ENCODE measurements around the gene CLEC18C.
"Not testable (repeated sequence)": the region's sequence is repeated elsewhere in the genome, so short reads cannot be mapped to it uniquely, and the experiment has no call there.

Gene CLEC18C

GRCh38 chr16:70151391-70151790, 22.2 kb upstream of the CLEC18C start:
- H3K4me1 ChIP-seq (ENCODE audit: control insufficient read depth, low read depth, low read length) = no peaks in the 10 kb centered on the region
- H3K36me3 ChIP-seq (ENCODE audit: control insufficient read depth, low read depth, low read length) = peaks cover 68% of the 10 kb centered on the region
- no peaks in the 10 kb centered on the region for H3K27me3 ChIP-seq (ENCODE audit: control insufficient read depth, insufficient read depth, low read length)
- no peaks in the 10 kb centered on the region for H3K9me3 ChIP-seq (ENCODE audit: control insufficient read depth, low read depth, low read length)
- no peak overlapping the region for H3K27ac ChIP-seq (ENCODE audit: low read length)
- H3K9ac ChIP-seq (ENCODE audit: low read length) = no peak overlapping the region
- no peak overlapping the region for H3K4me3 ChIP-seq (ENCODE audit: low read length)

- H3K4me1 ChIP-seq (ENCODE audit: control insufficient read depth, low read depth, low read length) = no peaks in the 10 kb centered on the region
- no peak overlapping the region for H3K27ac ChIP-seq (ENCODE audit: low read length)
- H3K9ac ChIP-seq (ENCODE audit: low read length) = no peak overlapping the region
- H3K27me3 ChIP-seq (ENCODE audit: control insufficient read depth, insufficient read depth, low read length) = no peaks in the 10 kb centered on the region
- no peak overlapping the region for H3K4me3 ChIP-seq (ENCODE audit: low read length)
- no peaks in the 10 kb centered on the region for H3K9me3 ChIP-seq (ENCODE audit: control insufficient read depth, low read depth, low read length)
- peaks cover 75% of the 10 kb centered on the region for H3K36me3 ChIP-seq (ENCODE audit: control insufficient read depth, low read depth, low read length)
These were observed 21.6 kb upstream of the CLEC18C start for GRCh38 chr16:70151941-70152509.

- H3K36me3 ChIP-seq (ENCODE audit: control insufficient read depth, low read depth, low read length) = peaks cover 80% of the 10 kb centered on the region
- H3K27me3 ChIP-seq (ENCODE audit: control insufficient read depth, insufficient read depth, low read length) = no peaks in the 10 kb centered on the region
- no peak overlapping the region for H3K4me3 ChIP-seq (ENCODE audit: low read length)
- H3K9me3 ChIP-seq (ENCODE audit: control insufficient read depth, low read depth, low read length) = no peaks in the 10 kb centered on the region
- H3K27ac ChIP-seq (ENCODE audit: low read length) = no peak overlapping the region
- no peaks in the 10 kb centered on the region for H3K4me1 ChIP-seq (ENCODE audit: control insufficient read depth, low read depth, low read length)
- no peak overlapping the region for H3K9ac ChIP-seq (ENCODE audit: low read length)
These were observed 20.8 kb upstream of the CLEC18C start for GRCh38 chr16:70152578-70153302.

GRCh38 chr16:70154736-70155135, 18.9 kb upstream of the CLEC18C start:
- peaks cover 84% of the 10 kb centered on the region for H3K36me3 ChIP-seq (ENCODE audit: control insufficient read depth, low read depth, low read length)
- not testable (repeated sequence) for H3K4me3 ChIP-seq (ENCODE audit: low read length); H3K4me1 ChIP-seq (ENCODE audit: control insufficient read depth, low read depth, low read length); H3K27me3 ChIP-seq (ENCODE audit: control insufficient read depth, insufficient read depth, low read length); H3K27ac ChIP-seq (ENCODE audit: low read length); H3K9ac ChIP-seq (ENCODE audit: low read length); H3K9me3 ChIP-seq (ENCODE audit: control insufficient read depth, low read depth, low read length)

- H3K36me3 ChIP-seq (ENCODE audit: control insufficient read depth, low read depth, low read length) = peaks cover 84% of the 10 kb centered on the region
- no peak overlapping the region for H3K9ac ChIP-seq (ENCODE audit: low read length)
- H3K27me3 ChIP-seq (ENCODE audit: control insufficient read depth, insufficient read depth, low read length) = no peaks in the 10 kb centered on the region
- no peaks in the 10 kb centered on the region for H3K9me3 ChIP-seq (ENCODE audit: control insufficient read depth, low read depth, low read length)
- H3K27ac ChIP-seq (ENCODE audit: low read length) = no peak overlapping the region
- H3K4me1 ChIP-seq (ENCODE audit: control insufficient read depth, low read depth, low read length) = no peaks in the 10 kb centered on the region
- no peak overlapping the region for H3K4me3 ChIP-seq (ENCODE audit: low read length)
These were observed 17.2 kb upstream of the CLEC18C start for GRCh38 chr16:70156207-70156978.

- no peaks in the 10 kb centered on the region for H3K4me1 ChIP-seq (ENCODE audit: control insufficient read depth, low read depth, low read length)
- peaks cover 82% of the 10 kb centered on the region for H3K36me3 ChIP-seq (ENCODE audit: control insufficient read depth, low read depth, low read length)
- no peak overlapping the region for H3K27ac ChIP-seq (ENCODE audit: low read length)
- no peaks in the 10 kb centered on the region for H3K27me3 ChIP-seq (ENCODE audit: control insufficient read depth, insufficient read depth, low read length)
- no peak overlapping the region for H3K4me3 ChIP-seq (ENCODE audit: low read length)
- H3K9ac ChIP-seq (ENCODE audit: low read length) = no peak overlapping the region
- no peaks in the 10 kb centered on the region for H3K9me3 ChIP-seq (ENCODE audit: control insufficient read depth, low read depth, low read length)
These were observed 16.5 kb upstream of the CLEC18C start for GRCh38 chr16:70157105-70157476.

GRCh38 chr16:70157477-70158260, 15.9 kb upstream of the CLEC18C start:
- no peak overlapping the region for H3K9ac ChIP-seq (ENCODE audit: low read length)

GRCh38 chr16:70158261-70158939, 15.2 kb upstream of the CLEC18C start:
- no peaks in the 10 kb centered on the region for H3K9me3 ChIP-seq (ENCODE audit: control insufficient read depth, low read depth, low read length)
- no peak overlapping the region for H3K9ac ChIP-seq (ENCODE audit: low read length)
- H3K4me1 ChIP-seq (ENCODE audit: control insufficient read depth, low read depth, low read length) = no peaks in the 10 kb centered on the region
- H3K27ac ChIP-seq (ENCODE audit: low read length) = no peak overlapping the region
- H3K36me3 ChIP-seq (ENCODE audit: control insufficient read depth, low read depth, low read length) = peaks cover 69% of the 10 kb centered on the region
- H3K27me3 ChIP-seq (ENCODE audit: control insufficient read depth, insufficient read depth, low read length) = no peaks in the 10 kb centered on the region
- no peak overlapping the region for H3K4me3 ChIP-seq (ENCODE audit: low read length)

More at GRCh38 chr16:70157477-70158260, 15.9 kb upstream of the CLEC18C start:
- Histone ChIP-seq H3K36me3 (ENCODE audit: control insufficient read depth, low read depth, low read length) (peaks cover 77% of the 10 kb centered on the region), H3K27ac (ENCODE audit: low read length) (no peak overlapping the region), H3K4me3 (ENCODE audit: low read length) (no peak overlapping the region), H3K9me3 (ENCODE audit: control insufficient read depth, low read depth, low read length) (no peaks in the 10 kb centered on the region), H3K27me3 (ENCODE audit: control insufficient read depth, insufficient read depth, low read length) (no peaks in the 10 kb centered on the region), H3K4me1 (ENCODE audit: control insufficient read depth, low read depth, low read length) (no peaks in the 10 kb centered on the region)

- Histone ChIP-seq H3K27ac (ENCODE audit: low read length) (no peak overlapping the region), H3K36me3 (ENCODE audit: control insufficient read depth, low read depth, low read length) (peaks cover 60% of the 10 kb centered on the region), H3K9me3 (ENCODE audit: control insufficient read depth, low read depth, low read length) (no peaks in the 10 kb centered on the region), H3K27me3 (ENCODE audit: control insufficient read depth, insufficient read depth, low read length) (no peaks in the 10 kb centered on the region), H3K4me3 (ENCODE audit: low read length) (no peak overlapping the region), H3K4me1 (ENCODE audit: control insufficient read depth, low read depth, low read length) (no peaks in the 10 kb centered on the region), H3K9ac (ENCODE audit: low read length) (no peak overlapping the region)
These were observed 13.9 kb upstream of the CLEC18C start for GRCh38 chr16:70159355-70160348.

GRCh38 chr16:70160388-70160787, 13.2 kb upstream of the CLEC18C start:
- Histone ChIP-seq H3K4me1 (ENCODE audit: control insufficient read depth, low read depth, low read length) (no peaks in the 10 kb centered on the region), H3K9me3 (ENCODE audit: control insufficient read depth, low read depth, low read length) (no peaks in the 10 kb centered on the region), H3K36me3 (ENCODE audit: control insufficient read depth, low read depth, low read length) (peaks cover 59% of the 10 kb centered on the region), H3K4me3 (ENCODE audit: low read length) (no peak overlapping the region), H3K27me3 (ENCODE audit: control insufficient read depth, insufficient read depth, low read length) (no peaks in the 10 kb centered on the region), H3K27ac (ENCODE audit: low read length) (no peak overlapping the region), H3K9ac (ENCODE audit: low read length) (no peak overlapping the region)

All from iPS-18a (cell line).